Activated CD4-positive, alpha-beta T cell treated with anti-CD3 and anti-CD28 coated beads, Interleukin-2, amount 50 U/mL, for 4 hours (primary cell): Measurements from ENCODE around the gene HDGFL3.
"Not testable (repeated sequence)": the region's sequence is repeated elsewhere in the genome, so short reads cannot be mapped to it uniquely, and the experiment has no call there.

Source experiments
- DNase-seq, 2 experiments: peaks; one replicate each; pipeline ENCODE4 v3.0.0-alpha.2; 2020

HDGFL3 gene

DNA sequence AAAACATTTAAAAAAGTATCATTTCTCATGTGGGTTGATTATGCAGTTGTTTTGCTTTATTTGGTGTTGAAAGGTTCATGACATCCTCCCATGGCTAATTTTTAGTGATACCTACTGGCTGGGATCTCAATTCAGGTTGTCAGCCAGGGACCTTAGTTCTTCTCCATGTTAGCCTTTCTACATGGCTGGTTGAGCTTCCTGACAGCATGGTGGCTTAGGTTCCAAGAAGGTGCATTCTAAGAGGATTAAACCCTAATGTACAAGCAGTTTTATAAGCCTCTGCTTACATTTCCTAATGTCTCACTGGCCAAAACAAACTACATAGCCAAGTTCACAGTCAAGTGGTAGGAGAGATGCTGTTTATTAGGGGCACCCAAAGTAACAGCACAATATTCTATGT lies 109.5 kb downstream of the HDGFL3 start:
- no peak for DNase-seq

DNA sequence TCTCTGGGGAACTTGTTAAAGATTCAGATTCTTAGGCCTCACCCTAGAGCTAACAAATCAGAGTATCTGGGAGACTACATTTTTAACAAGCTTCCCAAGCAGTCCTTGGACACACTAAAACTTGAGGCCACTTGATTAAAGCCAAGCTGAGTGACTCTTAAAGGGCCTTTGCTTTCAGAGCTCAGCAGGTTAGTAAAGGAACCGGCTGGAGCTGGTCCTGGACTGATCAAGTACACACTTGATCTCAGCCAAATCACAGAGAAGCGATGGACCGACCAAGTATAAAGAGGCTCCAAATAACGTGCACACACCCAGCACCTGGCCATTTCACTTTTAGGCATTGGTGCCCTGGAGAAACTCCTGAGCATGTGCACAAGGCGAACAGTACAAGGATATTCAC lies 113.0 kb downstream of the HDGFL3 start:
- DNase-seq: no peak

DNA sequence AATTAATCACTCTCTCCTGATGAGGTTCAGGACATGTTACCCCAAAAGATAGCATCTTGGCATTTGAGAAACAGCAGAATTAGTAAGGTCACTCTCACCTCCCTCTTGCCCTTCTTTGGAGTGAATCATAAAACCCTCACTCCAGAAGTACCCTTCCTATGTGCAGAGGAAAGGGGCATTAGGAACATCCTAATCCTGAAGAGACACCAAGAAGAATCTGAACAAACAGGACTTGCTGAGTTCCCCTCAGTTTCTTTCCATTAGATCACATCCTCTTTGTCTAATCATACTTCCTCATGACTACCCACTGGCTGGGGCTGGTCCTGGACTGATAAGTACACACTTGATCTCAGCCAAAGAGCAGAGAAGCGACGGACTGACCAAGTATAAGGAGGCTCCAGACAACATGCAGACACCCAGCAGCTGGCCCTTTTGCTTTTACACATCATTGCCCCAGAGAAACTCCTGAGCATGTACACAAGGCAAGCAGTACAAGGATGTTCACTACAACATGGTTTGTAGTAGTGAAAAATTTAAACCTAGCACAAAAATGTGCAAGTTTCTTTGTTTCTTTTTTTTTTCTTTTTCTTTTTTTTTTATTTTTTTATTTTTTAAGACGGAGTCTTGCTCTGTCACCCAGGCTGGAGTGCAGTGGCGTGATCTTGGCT lies 115.2 kb downstream of the HDGFL3 start:
- DNase-seq: no peak

DNA sequence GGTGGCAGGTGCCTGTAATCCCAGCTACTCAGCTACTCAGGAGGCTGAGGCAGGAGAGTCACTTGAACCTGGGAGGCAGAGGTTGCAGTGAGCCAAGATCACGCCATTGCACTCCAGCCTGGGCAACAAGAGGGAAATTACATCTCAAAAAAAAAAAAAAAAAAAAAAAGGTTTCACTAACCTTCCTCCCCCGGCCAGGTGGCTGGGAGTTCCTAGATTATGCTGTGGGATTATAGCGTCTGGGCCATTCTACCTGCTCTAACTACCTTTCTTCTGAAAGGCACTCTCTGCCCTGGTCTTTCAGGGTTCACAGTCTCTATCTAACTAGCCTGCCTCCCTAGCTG lies 115.7 kb downstream of the HDGFL3 start:
- DNase-seq: not testable (repeated sequence)

DNA sequence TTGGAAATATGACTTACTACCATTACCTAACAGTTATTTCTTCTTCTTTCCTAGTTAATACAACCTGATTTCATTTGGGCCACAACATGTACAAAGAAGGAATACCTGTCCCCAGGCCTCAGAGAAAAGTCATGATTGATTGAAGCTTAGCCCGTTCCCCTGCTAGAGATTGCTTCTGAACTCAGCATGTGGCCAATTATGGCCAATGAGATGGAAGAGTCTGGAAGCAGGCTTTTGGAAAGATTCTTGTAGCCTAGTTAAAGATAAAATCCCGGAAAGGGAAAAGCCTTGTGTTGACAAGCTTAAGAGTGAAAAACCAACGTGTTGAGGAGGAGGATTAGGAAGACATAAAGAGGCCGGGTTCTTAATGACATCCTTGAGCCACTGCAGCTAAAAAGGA lies 117.2 kb downstream of the HDGFL3 start:
- DNase-seq: no peak

DNA sequence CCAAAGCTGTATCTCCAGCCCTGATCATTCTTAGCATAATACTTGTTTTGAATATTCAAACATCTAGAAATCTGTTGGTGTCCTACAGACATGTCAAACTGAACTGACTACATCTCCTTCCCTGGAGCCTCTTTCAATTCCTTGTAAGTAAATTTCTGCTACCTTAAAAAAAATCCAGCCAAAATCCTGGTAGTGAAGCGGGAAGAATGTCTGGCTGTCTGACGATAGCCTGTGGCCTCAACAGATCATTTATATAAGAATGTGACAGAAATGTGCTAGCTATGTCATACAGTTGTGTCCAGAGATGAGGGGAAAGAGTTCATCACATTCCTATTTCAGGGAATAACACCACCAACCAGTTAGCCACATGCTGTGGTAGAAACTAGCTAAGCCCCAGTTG lies 118.7 kb downstream of the HDGFL3 start:
- DNase-seq: no peak

DNA sequence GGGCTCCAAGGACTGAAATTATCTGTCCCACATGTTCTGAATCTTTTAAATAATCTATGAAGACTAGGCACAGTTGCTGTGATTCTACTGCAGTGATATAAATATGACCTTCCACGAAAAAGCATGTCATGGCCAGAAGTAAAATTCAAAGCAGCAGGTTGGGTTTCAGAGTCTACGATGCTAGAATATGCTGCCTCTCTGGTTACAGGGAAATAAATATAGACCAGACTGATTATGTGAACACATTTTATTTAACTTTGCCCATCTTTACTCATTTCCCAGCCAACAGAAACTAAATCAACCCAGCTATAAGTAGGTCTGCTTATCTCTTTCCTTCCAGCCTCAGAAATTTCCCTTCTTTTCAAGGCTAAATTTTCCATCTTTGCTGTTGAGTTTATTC lies 120.0 kb downstream of the HDGFL3 start:
- DNase-seq: no peak

DNA sequence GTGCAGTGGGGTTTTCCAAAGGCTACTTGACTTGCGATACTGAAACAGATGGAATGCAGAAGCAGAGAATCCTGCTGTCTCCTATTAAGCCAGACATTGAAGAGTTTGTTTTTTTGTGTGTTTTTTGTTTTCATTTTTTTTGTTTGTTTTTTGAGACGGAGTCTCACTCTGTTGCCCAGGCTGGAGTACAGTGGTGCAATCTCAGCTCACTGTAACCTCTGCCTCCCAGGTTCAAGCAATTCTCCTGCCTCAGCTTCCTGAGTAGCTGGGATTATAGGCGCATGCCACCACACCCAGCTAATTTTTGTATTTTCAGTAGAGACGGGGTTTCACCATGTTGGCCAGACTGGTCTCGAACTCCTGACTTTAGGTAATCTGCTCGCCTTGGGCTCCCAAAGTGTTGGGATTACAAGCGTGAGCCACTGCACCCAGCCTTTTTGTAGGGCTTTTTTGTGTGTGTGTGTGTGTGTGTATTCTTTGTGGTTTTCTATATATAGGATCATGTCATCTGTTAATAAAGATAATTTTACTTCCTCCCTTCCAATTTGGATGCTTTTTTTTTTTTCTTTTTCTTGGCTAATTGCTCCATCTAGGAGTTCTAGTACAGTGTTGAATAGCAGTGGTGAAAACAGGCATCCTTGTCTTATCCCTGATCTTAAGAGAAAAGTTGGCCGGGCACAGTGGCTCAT lies 121.6 kb downstream of the HDGFL3 start:
- not testable (repeated sequence) for DNase-seq

DNA sequence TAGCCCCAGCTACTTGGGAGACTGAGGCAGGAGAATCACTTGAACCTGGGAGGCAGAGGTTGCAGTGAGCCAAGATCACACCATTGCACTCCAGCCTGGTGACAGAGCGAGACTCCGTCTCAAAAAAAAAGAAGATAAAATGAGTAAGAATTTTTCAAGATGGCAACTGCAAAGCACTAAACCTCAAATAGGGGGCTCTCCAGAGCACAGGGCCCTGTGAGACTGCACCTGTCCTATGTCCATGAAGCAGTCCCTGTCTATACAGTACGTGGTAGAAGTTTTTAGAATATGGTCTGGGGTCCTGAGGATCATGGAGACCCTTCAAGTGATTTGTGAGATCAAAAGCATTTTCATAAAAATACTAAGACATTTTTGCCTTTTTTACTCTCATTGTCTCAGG lies 122.2 kb downstream of the HDGFL3 start:
- not testable (repeated sequence) for DNase-seq

DNA sequence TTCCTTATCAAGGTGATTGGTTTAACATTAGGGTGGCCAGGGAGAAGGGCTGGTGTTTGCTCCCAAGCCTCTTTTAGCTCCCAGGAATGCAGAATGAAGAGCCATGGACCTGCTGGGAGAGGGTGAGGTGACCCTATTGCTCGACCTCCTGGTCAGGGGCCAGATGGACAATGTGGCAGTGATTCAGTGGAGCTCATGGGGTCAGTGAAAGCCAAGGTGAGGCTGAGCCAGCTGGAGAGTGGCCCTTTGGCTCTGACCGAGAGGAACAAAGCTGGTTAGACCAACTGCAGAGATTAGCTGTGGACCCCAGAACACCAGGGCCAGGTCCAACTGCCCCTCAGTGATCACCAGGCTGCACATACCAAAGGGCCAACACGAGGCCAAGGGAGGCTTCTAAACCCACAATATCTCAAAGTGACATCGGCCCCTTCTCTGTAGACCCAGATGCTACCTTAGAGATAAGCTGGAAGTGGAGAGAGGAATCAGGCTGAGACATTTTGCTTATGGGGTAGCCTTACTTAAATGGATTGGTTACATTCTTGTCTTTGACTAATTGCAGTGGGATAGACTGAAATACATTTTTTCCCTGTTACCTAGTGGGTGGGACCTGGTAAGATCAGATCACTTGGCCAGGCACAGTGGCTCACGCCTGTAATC lies 124.8 kb downstream of the HDGFL3 start:
- DNase-seq: no peak

DNA sequence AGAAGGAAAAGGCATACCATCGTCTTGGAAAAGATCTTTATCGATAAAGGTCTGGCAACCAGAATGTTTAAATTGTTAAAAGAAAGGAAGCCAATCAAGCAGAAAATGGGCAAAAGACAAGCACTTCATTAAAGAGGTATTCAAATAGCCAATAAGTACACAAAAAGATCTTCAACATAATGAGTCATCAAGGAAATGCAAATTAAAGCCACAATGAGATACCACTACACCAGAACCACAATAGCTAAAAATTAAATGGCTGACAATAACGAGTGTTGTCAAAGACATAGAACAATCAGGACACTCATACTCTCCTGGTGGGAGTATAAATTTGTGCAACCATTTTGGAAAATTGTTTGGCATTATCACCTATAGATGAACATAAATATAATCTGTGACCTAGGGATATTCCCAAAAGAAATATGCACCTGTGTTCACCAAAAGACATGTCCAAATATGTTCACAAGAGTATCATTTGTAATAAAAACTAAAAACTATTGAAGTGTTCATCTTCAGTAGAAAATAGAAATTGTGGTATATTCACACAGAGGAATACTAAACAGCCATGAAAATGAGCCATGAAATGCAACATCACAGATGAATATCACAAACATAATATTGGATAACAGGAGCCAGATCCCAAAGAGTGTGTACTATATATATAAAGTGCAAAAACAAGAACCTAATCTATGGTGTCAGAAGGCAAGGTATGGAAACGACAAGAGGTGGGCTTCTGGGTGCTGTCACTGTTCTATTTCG lies 126.2 kb downstream of the HDGFL3 start:
- no peak for DNase-seq

DNA sequence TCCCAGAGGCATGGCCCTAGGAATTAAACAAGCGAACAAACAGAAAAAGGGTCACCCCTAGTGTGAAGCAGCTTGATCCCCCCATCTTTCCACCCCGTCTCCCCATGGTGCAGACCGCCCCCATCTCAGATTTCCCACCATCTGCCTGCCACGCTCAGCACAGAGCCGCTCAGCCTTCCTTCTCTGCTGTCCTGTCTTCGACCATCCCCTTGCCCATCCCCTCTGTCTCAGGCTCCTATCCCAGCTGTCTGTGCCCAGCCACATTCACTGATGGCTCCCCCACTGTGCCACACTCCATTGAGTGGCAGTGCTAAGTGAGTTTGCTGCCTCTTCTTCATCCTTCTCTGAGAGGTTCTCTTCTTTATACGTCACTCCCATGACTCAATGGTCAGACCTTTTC lies 128.9 kb downstream of the HDGFL3 start:
- no peak for DNase-seq
